SK-N-SH treated with all-trans-retinoic acid at 6 μM for 48 hours (cell line): ENCODE measurements around the gene TSPAN18.

Experiments used
- ATAC-seq: fragments of 200-7000 bp; cut with Tn5 transposase; 3 replicates; pipeline ENCODE4 v1.9.1; 2020; ENCODE audit warnings: mild to moderate bottlenecking, moderate library complexity
- ARNTL ChIP-seq: fragments of 450-650 bp; formaldehyde crosslinking; IDR thresholded peaks from 2 replicates; pipeline ENCODE4 v1.5.0; 2020; ENCODE audit warnings: low read depth, mild to moderate bottlenecking, moderate library complexity, borderline replicate concordance
- BACH2 ChIP-seq: fragments of 250-450 bp; sonication (Bioruptor Pico); IDR thresholded peaks from 2 replicates; pipeline ENCODE4 v1.9.0; 2021; ENCODE audit warnings: mild to moderate bottlenecking, borderline replicate concordance
- CREB5 ChIP-seq: fragments of 250-450 bp; sonication (Bioruptor Pico); IDR thresholded peaks from 2 replicates; pipeline ENCODE4 v1.5.1; 2020; ENCODE audit warnings: low read depth, mild to moderate bottlenecking, moderate library complexity
- CSDC2 ChIP-seq: fragments of 250-450 bp; sonication (Bioruptor Pico); IDR thresholded peaks from 2 replicates; pipeline ENCODE4 v1.5.0; 2020; ENCODE audit warnings: mild to moderate bottlenecking, moderate library complexity
- CSRNP3 ChIP-seq: fragments of 250-450 bp; sonication (Bioruptor Pico); IDR thresholded peaks from 2 replicates; pipeline ENCODE4 v1.5.1; 2021; ENCODE audit warnings: mild to moderate bottlenecking, moderate library complexity
- ESRRG ChIP-seq: fragments of 250-450 bp; sonication (Bioruptor Pico); IDR thresholded peaks from 2 replicates; pipeline ENCODE4 v1.6.1; 2021; ENCODE audit warnings: mild to moderate bottlenecking
- ISL1 ChIP-seq: fragments of 250-450 bp; sonication (Bioruptor Pico); IDR thresholded peaks from 2 replicates; pipeline ENCODE4 v2.1.2; 2022; ENCODE audit warnings: mild to moderate bottlenecking, moderate library complexity
- OSR1 ChIP-seq: fragments of 250-450 bp; sonication (Bioruptor Pico); IDR thresholded peaks from 2 replicates; pipeline ENCODE4 v1.8.0; 2022; ENCODE audit warnings: moderate library complexity, mild to moderate bottlenecking, inconsistent platforms
- PATZ1 ChIP-seq: fragments of 250-450 bp; sonication (Bioruptor Pico); IDR thresholded peaks from 2 replicates; pipeline ENCODE4 v1.8.0; 2020; ENCODE audit warnings: mild to moderate bottlenecking, moderate library complexity, borderline replicate concordance
- POU6F1 ChIP-seq: fragments of 250-450 bp; sonication (Bioruptor Pico); IDR thresholded peaks from 2 replicates; pipeline ENCODE4 v1.8.0; 2021; ENCODE audit warnings: low read depth, mild to moderate bottlenecking, moderate library complexity, borderline replicate concordance
- PPARA ChIP-seq: fragments of 250-450 bp; sonication (Bioruptor Pico); IDR thresholded peaks from 2 replicates; pipeline ENCODE4 v1.5.0; 2020; ENCODE audit warnings: mild to moderate bottlenecking, borderline replicate concordance
- RARB ChIP-seq: fragments of 250-450 bp; sonication (Bioruptor Pico); IDR thresholded peaks from 2 replicates; pipeline ENCODE4 v1.8.0; 2021; ENCODE audit warnings: mild to moderate bottlenecking, moderate library complexity
- SNAI2 ChIP-seq: fragments of 250-450 bp; sonication (Bioruptor Pico); IDR thresholded peaks from 2 replicates; pipeline ENCODE4 v1.5.0; 2020; ENCODE audit warnings: mild to moderate bottlenecking, moderate library complexity
- TCF4 ChIP-seq: fragments of 250-450 bp; sonication (Bioruptor Pico); IDR thresholded peaks from 2 replicates; pipeline ENCODE4 v1.8.0; 2021; ENCODE audit warnings: mild to moderate bottlenecking, moderate library complexity, borderline replicate concordance
- TOX ChIP-seq: fragments of 250-450 bp; sonication (Bioruptor Pico); IDR thresholded peaks from 2 replicates; pipeline ENCODE4 v1.8.0; 2021; ENCODE audit warnings: mild to moderate bottlenecking, moderate library complexity, borderline replicate concordance
- TSHZ2 ChIP-seq: fragments of 250-450 bp; sonication (Bioruptor Pico); IDR thresholded peaks from 2 replicates; pipeline ENCODE4 v1.5.0; 2020; ENCODE audit warnings: mild to moderate bottlenecking, moderate library complexity
- ZC3H10 ChIP-seq: fragments of 250-450 bp; sonication (Bioruptor Pico); IDR thresholded peaks from 2 replicates; pipeline ENCODE4 v1.5.1; 2021; ENCODE audit warnings: mild to moderate bottlenecking, moderate library complexity
- ZFP3 ChIP-seq: fragments of 250-450 bp; sonication (Bioruptor Pico); IDR thresholded peaks from 2 replicates; pipeline ENCODE4 v1.5.0; 2020; ENCODE audit warnings: mild to moderate bottlenecking, moderate library complexity
- ZFP30 ChIP-seq: fragments of 450-650 bp; formaldehyde crosslinking; IDR thresholded peaks from 2 replicates; pipeline ENCODE4 v1.5.0; 2022; ENCODE audit warnings: mild to moderate bottlenecking, moderate library complexity
- ZNF565 ChIP-seq: fragments of 450-650 bp; formaldehyde crosslinking; conservative IDR thresholded peaks from 2 replicates; pipeline ENCODE4 v1.5.0; 2020; ENCODE audit warnings: low read depth, mild to moderate bottlenecking, moderate library complexity
- ZNF70 ChIP-seq: fragments of 450-650 bp; formaldehyde crosslinking; IDR thresholded peaks from 2 replicates; pipeline ENCODE4 v1.5.0; 2020; ENCODE audit warnings: mild to moderate bottlenecking, moderate library complexity

TSPAN18 gene

GRCh38 chr11:44957776-44958564 is 231.2 kb downstream of the TSPAN18 start:
- TF ChIP-seq POU6F1 (CRISPR knock-in tag), result no peak
- no peak for TF ChIP-seq ARNTL
- TF ChIP-seq CSRNP3, result no peak
- TF ChIP-seq ISL1 (CRISPR knock-in tag), result no peak
- TF ChIP-seq ZC3H10 (CRISPR knock-in tag), result no peak
- no peak for TF ChIP-seq ZFP3 (CRISPR knock-in tag)
- no peak for TF ChIP-seq OSR1
- ATAC-seq, result no peak

- TF ChIP-seq TSHZ2 (CRISPR knock-in tag) (no peak), POU6F1 (CRISPR knock-in tag) (no peak), CSRNP3 (no peak), BACH2 (no peak), ESRRG (CRISPR knock-in tag) (no peak), SNAI2 (CRISPR knock-in tag) (no peak), TOX (no peak), ZNF565 (CRISPR knock-in tag) (no peak), ISL1 (CRISPR knock-in tag) (no peak), PATZ1 (no peak), ZNF70 (CRISPR knock-in tag) (no peak), PPARA (CRISPR knock-in tag) (no peak), CSDC2 (CRISPR knock-in tag) (no peak), RARB (CRISPR knock-in tag) (no peak), ZC3H10 (CRISPR knock-in tag) (no peak), CREB5 (CRISPR knock-in tag) (no peak), ZFP30 (CRISPR knock-in tag) (no peak), TCF4 (CRISPR knock-in tag) (no peak), ZFP3 (CRISPR knock-in tag) (no peak)
- ATAC-seq, result no peak
These were observed 232.3 kb downstream of the TSPAN18 start for GRCh38 chr11:44959064-44959463.
